GM12864 (cell line): Measurements from ENCODE around the gene NUP133.
A peak's percentile ranks its signal among the peaks of the same experiment; 100 is the strongest.
"Not testable (repeated sequence)": the region's sequence is repeated elsewhere in the genome, so short reads cannot be mapped to it uniquely, and the experiment has no call there.

Source experiments
- DNase-seq: peaks from one replicate; pipeline ENCODE4 v3.0.0-alpha.2; 2011; ENCODE audit warnings: low read depth
- H3K4me3 ChIP-seq: 2 replicates; pipeline ENCODE4 v1.5.1; 2011; ENCODE audit warnings: mild to moderate bottlenecking, low read depth, low read length, control low read depth
- TF ChIP-seq, protein P1 (sequence below): IDR thresholded peaks from 2 replicates; pipeline ENCODE4 v1.5.1; 2011; ENCODE audit warnings: low read depth, mild to moderate bottlenecking, moderate library complexity, low read length, control low read depth, inconsistent platforms; ENCODE audit errors: missing control alignments

Gene NUP133

DNA sequence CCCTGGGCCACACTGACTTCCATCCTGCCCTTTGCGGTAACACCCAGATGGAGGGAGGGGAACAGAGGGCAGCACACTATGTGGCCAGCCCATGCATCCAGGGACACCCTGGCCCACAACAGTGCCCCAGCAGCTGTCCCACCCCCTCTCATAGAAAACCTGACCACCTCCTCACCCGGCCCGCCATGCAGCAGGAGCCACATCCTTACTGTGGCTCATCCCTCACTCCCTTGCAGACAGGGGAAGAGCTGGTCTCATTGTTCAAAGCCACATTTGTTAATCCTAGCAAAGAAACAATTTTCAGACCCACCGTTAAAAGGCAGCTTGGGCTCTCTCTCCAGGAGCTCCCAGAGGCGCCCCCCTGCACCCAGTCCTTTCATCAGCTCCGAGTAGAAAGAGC lies 23.2 kb upstream of the NUP133 start:
- TF ChIP-seq, protein P1, sequence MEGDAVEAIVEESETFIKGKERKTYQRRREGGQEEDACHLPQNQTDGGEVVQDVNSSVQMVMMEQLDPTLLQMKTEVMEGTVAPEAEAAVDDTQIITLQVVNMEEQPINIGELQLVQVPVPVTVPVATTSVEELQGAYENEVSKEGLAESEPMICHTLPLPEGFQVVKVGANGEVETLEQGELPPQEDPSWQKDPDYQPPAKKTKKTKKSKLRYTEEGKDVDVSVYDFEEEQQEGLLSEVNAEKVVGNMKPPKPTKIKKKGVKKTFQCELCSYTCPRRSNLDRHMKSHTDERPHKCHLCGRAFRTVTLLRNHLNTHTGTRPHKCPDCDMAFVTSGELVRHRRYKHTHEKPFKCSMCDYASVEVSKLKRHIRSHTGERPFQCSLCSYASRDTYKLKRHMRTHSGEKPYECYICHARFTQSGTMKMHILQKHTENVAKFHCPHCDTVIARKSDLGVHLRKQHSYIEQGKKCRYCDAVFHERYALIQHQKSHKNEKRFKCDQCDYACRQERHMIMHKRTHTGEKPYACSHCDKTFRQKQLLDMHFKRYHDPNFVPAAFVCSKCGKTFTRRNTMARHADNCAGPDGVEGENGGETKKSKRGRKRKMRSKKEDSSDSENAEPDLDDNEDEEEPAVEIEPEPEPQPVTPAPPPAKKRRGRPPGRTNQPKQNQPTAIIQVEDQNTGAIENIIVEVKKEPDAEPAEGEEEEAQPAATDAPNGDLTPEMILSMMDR: no peak
- no peak overlapping the region for H3K4me3 ChIP-seq
- DNase-seq: no peak

DNA sequence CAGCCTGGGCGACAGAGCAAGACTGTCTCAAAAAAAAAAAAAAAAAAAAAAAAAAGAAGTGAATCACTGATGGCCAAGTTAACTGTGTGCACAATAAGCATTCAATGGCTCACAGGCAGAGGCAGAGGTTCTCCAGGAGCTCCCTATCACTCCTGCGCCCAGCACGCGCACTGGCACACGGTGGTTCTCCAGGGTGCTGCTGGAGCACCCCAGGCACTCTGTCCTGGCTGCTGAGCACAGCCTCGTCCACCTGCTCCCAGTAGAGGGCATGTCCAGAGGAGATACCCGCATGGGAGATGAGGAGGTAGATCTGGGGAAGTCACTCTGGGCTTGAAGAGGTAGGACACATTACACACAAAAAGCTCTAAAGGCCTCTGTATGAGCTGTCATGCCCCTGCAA lies 21.5 kb upstream of the NUP133 start:
- TF ChIP-seq, protein P1: no peak
- DNase-seq: no peak
- H3K4me3 ChIP-seq: no peak overlapping the region

DNA sequence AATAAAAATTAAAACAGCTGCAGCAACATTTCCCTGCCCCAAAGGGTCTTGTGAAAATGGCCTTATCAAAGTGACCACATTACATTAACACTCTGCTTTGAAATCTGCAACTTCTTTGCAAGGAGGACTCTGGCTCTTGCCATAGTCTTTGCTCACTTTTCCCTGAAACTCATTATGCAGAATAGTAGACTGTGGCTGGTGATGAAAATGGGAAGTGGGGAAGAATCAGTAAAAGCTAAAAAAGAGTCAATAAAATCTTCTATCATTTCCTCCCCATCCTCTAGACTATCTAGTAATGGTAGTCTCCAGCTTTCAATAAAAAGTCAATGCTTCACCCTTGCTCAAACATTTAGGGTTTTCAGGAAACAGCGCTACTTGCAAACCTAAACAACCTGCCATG lies 18.6 kb upstream of the NUP133 start:
- TF ChIP-seq, protein P1: no peak
- no peak overlapping the region for H3K4me3 ChIP-seq
- no peak for DNase-seq

DNA sequence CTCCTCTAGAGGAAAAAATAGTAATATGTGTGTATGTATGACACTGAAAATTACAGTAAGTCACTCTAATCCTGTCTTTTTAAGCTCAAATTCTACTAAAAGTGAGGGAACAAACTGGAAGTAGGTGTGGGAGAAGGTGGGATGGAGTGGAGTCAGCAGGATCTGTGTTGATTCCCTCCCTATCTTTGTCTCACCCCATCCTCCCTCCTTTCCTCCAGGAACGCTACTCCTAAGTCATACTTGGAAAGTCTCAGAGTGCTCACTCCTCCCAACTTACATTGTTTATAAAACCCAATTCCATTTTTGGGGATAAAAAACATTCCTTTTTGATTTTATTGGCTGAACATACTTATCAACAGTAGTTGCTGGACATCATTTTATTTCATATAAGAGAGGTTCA lies 14.9 kb upstream of the NUP133 start:
- DNase-seq: no peak
- TF ChIP-seq, protein P1: no peak
- H3K4me3 ChIP-seq: no peak overlapping the region

DNA sequence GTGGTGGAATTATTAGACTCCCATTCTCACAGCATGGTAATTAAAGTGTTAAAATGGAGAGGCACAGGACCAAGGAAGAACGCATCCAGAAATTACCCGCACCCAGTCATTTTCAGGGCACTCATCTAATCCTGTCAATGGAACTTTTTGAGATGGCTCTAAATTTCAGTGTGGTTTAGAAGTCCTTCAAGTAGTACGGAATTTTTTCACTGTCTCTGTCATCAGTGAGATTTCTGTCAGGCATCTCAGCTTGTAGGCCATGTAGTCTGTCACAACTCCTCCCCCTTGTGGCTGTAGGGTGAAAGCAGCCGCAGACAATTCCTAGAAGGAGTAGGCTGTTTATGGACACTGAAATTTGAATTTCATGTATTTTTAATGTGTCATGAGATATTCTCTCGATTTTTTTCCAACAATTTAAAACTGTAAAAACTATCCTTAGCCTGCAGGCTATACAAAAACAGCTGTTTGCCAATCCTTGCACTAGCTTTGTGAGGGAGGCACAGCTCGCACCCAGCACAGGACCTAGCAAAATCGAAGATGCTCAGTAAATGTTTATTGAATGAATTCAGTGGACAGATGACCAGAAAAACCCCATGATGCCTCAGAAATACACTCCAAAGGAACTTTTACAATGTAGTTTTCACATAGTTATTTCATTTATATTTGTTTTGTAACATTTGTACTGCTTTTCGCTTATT lies 6.6 kb upstream of the NUP133 start:
- no peak overlapping the region for H3K4me3 ChIP-seq
- DNase-seq: peak; percentile 22
- TF ChIP-seq, protein P1: peak; percentile 81

DNA sequence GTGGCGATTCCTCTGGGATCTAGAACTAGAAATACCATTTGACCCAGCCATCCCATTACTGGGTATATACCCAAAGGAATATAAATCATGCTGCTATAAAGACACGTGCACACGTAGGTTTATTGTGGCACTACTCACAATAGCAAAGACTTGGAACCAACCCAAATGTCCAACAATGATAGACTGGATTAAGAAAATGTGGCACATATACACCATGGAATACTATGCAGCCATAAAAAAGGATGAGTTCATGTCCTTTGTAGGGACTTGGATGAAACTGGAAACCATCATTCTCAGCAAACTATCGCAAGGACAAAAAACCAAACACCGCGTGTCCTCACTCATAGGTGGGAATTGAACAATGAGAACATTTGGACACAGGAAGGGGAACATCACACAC lies 3.5 kb upstream of the NUP133 start:
- not testable (repeated sequence) for H3K4me3 ChIP-seq, DNase-seq

DNA sequence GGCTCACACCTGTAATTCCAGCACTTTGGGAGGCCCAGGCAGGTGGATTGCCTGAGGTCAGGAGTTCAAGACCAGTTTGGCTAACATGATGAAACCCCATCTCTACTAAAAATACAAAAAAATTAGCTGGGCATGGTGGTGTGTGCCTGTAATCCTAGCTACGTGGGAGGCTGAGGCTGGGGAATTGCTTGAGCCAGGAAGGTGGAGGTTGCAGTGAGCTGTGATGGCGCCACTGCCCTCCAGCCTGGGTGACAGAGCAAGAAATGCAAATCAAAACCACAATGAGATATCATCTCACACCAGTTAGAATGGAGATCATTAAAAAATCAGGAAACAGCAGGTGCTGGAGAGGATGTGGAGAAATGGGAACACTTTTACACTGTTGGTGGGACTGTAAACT lies 3.1 kb upstream of the NUP133 start:
- DNase-seq, H3K4me3 ChIP-seq: not testable (repeated sequence)

DNA sequence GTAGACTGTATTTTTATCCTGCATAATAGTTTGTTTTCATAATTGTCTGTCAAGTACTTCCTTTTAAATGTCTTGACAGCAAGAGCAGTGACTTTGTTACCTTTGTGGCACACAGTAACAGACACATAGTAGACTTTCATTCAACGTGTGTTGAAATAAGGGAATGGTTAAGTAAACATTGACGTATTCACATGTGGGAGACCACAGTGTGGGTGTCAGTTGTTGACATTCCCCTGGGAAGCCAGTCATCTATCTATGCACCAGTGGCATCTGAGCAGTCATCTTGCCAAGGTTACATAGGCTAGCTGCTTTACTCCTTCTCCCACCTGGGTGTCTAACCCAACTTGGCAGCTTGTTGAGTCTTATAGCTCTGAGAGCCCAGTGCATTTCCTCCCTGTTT lies 1.4 kb upstream of the NUP133 start:
- H3K4me3 ChIP-seq: no peak overlapping the region
- DNase-seq: no peak
- TF ChIP-seq, protein P1: no peak
